WERI-Rb-1 (cell line): Measurements from ENCODE around the gene GNG8.

Source experiments
- DNase-seq: peaks from one replicate; pipeline ENCODE4 v3.0.0-alpha.2; 2020
- H3K27ac ChIP-seq: fragments of 250-450 bp; sonication (Bioruptor Pico); 2 replicates; pipeline ENCODE4 v1.5.1; 2020; ENCODE audit warnings: mild to moderate bottlenecking, moderate library complexity
- H3K27me3 ChIP-seq: fragments of 250-450 bp; sonication (Bioruptor Pico); 2 replicates; pipeline ENCODE4 v1.5.1; 2021; ENCODE audit warnings: mild to moderate bottlenecking, low read depth, moderate library complexity; ENCODE audit not compliant: insufficient read depth, severe bottlenecking
- H3K36me3 ChIP-seq: fragments of 250-450 bp; sonication (Bioruptor Pico); 2 replicates; pipeline ENCODE4 v1.5.1; 2020; ENCODE audit warnings: mild to moderate bottlenecking, moderate library complexity
- H3K4me3 ChIP-seq: 2 replicates; pipeline ENCODE4 v1.5.1; 2011; ENCODE audit warnings: low read depth, mild to moderate bottlenecking, control low read depth, low read length
- H3K9me3 ChIP-seq: fragments of 250-450 bp; sonication (Bioruptor Pico); 2 replicates; pipeline ENCODE4 v1.5.1; 2021; ENCODE audit warnings: mild to moderate bottlenecking, moderate library complexity; ENCODE audit not compliant: severe bottlenecking
- CTCF ChIP-seq: IDR thresholded peaks from 2 replicates; pipeline ENCODE4 v1.5.1; 2011; ENCODE audit warnings: low read depth, mild to moderate bottlenecking, control low read depth, inconsistent platforms, low read length

GNG8 gene

GRCh38 chr19:46609511-46610412 is 26.2 kb downstream of the GNG8 start:
- H3K27me3 ChIP-seq, result no peaks in the 10 kb centered on the region
- H3K9me3 ChIP-seq, result no peaks in the 10 kb centered on the region
- H3K36me3 ChIP-seq, result peaks cover 51% of the 10 kb centered on the region
- no peak for DNase-seq
- no peak for TF ChIP-seq CTCF
- no peak overlapping the region for H3K4me3 ChIP-seq
- H3K27ac ChIP-seq, result no peak overlapping the region

- no peaks in the 10 kb centered on the region for H3K9me3 ChIP-seq
- no peak overlapping the region for H3K4me3 ChIP-seq
- no peak for TF ChIP-seq CTCF
- no peaks in the 10 kb centered on the region for H3K27me3 ChIP-seq
- no peak for DNase-seq
- H3K36me3 ChIP-seq, result peaks cover 54% of the 10 kb centered on the region
- no peak overlapping the region for H3K27ac ChIP-seq
Observed at GRCh38 chr19:46608581-46609345, 27.2 kb downstream of the GNG8 start.

- no peak for DNase-seq
- H3K27me3 ChIP-seq, result no peaks in the 10 kb centered on the region
- H3K9me3 ChIP-seq, result no peaks in the 10 kb centered on the region
- no peak overlapping the region for H3K27ac ChIP-seq
- no peak overlapping the region for H3K4me3 ChIP-seq
- peaks cover 58% of the 10 kb centered on the region for H3K36me3 ChIP-seq
- no peak for TF ChIP-seq CTCF
Observed at GRCh38 chr19:46608178-46608577, 27.8 kb downstream of the GNG8 start.

- Histone ChIP-seq H3K4me3 (no peak overlapping the region), H3K36me3 (peaks cover 62% of the 10 kb centered on the region), H3K27ac (no peak overlapping the region), H3K27me3 (no peaks in the 10 kb centered on the region), H3K9me3 (no peaks in the 10 kb centered on the region)
- TF ChIP-seq CTCF, result no peak
- no peak for DNase-seq
Observed at GRCh38 chr19:46607448-46607841, 28.6 kb downstream of the GNG8 start.

- Histone ChIP-seq H3K9me3 (no peaks in the 10 kb centered on the region), H3K4me3 (no peak overlapping the region), H3K36me3 (peaks cover 62% of the 10 kb centered on the region), H3K27me3 (no peaks in the 10 kb centered on the region), H3K27ac (no peak overlapping the region)
- no peak for DNase-seq
- no peak for TF ChIP-seq CTCF
Observed at GRCh38 chr19:46606681-46607447, 29.1 kb downstream of the GNG8 start.
